Endometrium (tissue), 2 donors: ENCODE results near the gene MT1H.
"Not testable (repeated sequence)": the region's sequence is repeated elsewhere in the genome, so short reads cannot be mapped to it uniquely, and the experiment has no call there.

Experiments
- FAIRE-seq: peaks from 2 replicates; lab custom pipeline; 2012; peaks lifted over from hg19 to GRCh38; lab: Jason Lieb, UNC
- donor health status: control.
- donor health status: control.

MT1H gene

GRCh38 chr16:56665286-56666261 lies 4.0 kb upstream of the MT1H start:
- not testable (repeated sequence) for FAIRE-seq

DNA sequence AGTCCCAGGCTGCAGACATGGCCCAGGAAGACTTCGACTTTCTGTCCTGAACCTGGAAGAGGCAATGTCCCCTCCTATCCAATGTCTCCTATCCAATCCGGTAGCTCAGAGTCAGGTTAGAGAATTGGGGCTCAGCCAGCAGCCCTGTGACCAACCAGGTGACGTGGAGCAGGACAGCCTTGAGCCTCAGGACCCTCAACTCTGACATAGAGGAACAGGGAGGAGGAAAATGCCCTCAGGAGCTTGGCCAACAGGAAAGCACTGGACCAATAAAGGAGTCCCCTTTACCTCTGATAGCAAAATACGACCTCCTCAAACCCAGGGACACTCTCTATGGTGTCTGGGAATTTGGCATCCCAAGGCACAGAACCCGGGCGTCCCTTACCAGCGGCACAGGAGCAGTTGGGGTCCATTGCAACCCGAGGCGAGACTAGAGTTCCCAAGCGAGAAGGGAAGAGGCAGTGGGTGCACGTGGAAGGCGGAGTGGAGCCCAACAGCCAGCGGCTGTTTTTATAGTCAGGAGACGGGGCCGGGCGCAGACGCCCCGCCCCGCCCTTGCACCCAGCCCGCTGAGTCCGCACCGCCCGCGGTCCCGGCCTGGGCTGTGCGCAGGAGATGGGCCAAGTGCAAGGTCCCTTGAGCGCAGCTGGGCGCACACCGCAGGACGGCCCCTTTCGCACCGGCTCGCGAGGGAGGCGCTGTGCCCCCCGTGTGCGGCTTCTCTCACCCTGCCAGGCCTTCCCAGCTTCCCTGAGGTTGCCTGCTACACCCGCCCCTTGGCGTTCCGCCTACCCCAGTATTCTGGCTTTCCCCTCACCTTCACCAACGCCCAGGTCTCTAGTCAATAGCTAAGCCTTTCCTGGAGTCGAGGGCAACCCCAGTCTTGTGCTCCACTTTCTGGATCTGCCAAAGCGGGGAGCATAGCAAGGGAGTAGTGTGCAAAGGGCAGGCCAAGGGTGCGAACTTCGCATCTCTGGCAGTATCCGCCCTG lies 1.7 kb upstream of the MT1H start, which contains the start of gene MT1G:
Gene MT1G (minus strand): TSS at position 485 of the 991 bp plus-strand sequence. CDS start 72 bp downstream, at position 413.
- FAIRE-seq: no peak

- FAIRE-seq: no peak
Measured at GRCh38 chr16:56669840-56670619, 416 bp downstream of the MT1H start.

DNA sequence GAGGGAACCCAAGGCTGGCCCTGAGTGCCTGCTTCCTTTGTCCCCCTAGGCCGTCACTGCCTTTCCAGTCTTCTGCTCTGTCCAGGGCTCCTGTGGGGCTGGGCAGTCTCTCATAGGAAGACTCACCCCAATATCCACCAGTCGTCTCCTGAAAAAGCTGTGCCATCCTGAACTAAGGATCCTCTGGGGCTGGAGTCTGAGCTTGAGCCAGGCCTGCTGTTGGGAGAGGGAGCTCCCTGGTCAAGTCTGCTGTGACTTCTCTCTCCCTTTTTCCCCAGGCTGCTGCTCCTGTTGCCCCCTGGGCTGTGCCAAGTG lies 963 bp downstream of the MT1H start:
- FAIRE-seq: no peak

- not testable (repeated sequence) for FAIRE-seq
Measured at GRCh38 chr16:56671691-56672090, 2.1 kb downstream of the MT1H start.

DNA sequence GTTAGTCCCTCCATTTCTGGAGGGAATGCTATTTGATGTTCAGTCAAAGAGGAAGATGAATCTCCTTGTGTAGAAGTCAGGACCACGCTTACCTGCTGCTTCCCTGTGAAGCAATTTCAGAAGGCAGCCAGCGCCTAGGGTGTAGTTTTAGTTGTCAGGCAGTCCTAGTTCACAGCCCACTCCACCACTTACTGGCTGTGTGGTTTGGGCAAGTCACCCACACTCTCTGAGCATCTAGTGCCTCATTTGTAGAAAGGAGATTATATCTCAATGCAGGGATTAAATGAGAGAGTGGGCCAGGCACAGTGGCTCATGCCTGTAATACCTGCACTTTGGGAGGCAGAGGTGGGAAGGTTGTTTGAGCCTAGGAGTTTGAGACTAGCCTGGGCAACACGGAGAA lies 2.6 kb downstream of the MT1H start:
- not testable (repeated sequence) for FAIRE-seq

DNA sequence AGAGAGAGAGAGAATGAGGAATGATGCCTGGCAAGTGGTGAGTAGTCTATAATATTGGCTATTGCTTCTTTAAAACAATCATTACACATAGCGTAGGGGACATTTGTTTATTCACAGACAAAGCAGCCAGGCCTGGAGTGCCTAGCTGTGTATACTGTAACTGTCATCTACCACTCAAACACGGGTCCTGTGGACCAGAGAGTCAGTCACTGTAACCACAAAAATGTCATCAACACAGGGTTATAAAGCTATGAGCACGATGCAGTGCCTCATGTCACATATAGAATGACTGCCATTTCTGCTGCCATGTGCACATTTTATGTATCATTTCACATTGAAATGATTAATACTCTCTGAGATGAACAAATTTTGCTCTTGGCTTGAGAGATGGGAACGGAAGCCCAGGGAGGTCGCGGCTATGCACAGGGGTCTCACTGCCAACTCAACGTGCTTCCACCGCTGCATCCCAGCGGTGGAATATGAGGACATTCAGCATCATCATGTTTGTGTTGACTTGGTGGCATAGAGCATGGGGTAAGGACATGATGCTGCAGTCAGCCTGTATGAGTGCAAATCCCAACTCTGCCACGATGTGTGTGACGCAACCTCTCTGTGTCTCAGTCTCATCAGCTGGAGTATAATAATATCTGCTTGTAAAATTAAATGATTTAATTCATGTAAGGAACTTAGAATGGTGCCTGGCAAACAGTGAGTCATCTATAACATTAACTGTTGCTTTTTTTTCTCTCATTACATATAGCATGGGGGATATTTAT lies 3.3 kb downstream of the MT1H start:
- no peak for FAIRE-seq

GRCh38 chr16:56673921-56674320 lies 4.3 kb downstream of the MT1H start:
- FAIRE-seq: no peak

DNA sequence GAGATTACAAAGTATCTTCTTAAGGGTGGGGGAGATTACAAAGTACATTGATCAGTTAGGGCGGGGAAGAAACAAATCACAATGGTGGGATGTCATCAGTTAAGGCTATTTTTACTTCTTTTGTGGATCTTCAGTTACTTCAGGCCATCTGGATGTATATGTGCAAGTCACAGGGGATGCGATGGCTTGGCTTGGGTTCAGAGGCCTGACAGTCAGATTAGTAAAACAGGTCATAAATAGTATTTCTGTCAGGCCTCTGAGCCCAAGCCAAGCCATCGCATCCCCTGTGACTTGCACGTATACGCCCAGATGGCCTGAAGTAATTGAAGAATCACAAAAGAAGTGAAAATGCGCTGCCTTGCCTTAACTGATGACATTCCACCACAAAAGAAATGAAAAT lies 5.0 kb downstream of the MT1H start:
- not testable (repeated sequence) for FAIRE-seq

- FAIRE-seq: no peak
Measured at GRCh38 chr16:56675685-56676210, 6.1 kb downstream of the MT1H start.

DNA sequence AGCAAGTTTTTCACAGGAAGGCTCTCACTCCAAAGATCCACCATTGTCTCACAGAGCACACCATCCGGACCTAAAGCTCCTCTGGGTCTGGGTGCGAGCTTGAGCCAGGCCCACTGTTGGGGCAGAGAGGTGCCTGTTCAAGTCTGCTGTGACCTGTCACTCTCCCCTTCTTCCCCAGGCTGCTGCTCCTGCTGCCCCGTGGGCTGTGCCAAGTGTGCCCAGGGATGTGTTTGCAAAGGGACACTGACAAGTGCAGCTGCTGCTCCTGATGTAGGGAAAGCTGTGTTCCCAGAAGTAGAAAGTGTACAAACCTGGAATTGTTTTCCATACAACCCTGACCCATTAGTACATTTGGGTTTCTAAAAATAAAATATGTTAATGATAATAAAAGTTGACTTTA lies 7.9 kb downstream of the MT1H start:
- FAIRE-seq: no peak

GRCh38 chr16:56679078-56679730 lies 9.6 kb downstream of the MT1H start:
- FAIRE-seq: no peak

- FAIRE-seq: no peak
Measured at GRCh38 chr16:56679818-56680217, 10.2 kb downstream of the MT1H start.

DNA sequence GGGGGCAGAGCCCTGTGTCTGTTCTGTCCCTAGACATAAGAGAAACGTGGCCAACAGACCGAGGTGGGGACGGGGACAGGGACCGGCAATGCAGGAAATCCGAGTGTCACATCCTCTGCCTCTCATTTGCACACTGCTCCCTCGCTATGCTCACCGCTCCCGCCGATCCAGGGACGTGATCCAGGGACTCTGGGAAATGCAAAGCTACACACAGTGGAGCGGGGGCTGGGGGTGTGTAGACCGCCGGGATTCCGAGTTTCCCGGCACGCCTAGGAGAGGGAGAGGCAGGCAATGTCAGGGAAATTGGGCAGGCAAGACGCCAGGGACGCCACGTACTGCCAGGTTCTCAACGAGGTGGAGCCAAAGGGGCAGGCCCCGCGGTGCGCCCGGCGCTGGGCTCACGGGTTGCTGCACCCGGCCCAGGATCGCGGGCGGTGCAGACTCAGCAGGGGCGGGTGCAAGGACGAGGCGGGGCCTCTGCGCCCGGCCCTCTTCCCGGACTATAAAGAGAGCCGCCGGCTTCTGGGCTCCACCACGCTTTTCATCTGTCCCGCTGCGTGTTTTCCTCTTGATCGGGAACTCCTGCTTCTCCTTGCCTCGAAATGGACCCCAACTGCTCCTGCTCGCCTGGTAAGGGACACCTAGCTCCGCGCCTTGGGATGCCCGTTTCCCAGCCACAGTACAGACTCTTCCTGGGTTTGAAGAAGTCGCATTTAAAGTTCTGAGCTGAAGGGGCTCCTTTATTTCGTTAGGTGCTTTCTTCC lies 12.5 kb downstream of the MT1H start, which contains the start of gene MT1X:
Gene MT1X (plus strand): TSS at position 532 of the 764 bp plus-strand sequence. CDS start 71 bp downstream, at position 603.
- no peak for FAIRE-seq

DNA sequence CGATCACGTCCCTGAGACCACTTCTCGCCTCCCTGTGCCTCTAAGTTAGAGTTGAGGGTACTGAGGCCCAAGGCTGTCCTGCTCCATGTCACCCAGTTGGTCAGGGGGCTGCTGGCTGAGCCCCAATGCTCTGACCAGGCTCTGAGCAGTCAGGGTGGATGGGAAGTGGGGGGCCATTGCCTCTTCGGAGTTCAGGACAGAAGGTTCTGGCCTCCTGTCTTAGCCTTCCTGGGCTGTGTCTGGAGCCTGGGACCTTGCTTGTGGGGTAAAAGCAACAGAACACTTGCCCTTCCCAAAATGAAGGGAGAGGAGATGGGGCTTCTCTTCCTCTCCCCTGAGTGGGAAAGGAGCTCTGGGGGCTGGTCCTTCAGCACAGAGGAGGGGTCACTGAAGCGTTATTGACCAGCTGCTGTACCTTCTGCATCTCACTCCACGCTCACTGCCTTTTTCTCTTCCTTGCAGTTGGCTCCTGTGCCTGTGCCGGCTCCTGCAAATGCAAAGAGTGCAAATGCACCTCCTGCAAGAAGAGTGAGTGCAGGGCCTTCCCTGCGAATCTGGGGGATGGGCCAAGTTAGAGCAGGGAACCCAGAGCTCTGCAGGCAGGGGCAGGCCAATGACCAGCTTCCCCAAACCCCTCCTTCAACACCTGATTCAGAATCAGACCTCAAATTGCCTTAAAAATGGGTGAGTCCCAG lies 13.2 kb downstream of the MT1H start:
- FAIRE-seq: no peak

GRCh38 chr16:56683424-56684172 lies 14.0 kb downstream of the MT1H start:
- FAIRE-seq: no peak

- FAIRE-seq: no peak
Measured at GRCh38 chr16:56684256-56684925, 14.8 kb downstream of the MT1H start.
